GM21367 (cell line): ENCODE results near the gene DUOX1.
"Not testable (repeated sequence)": the region's sequence is repeated elsewhere in the genome, so short reads cannot be mapped to it uniquely, and the experiment has no call there.

Source experiments
- ATAC-seq: cut with Tn5 transposase; IDR thresholded peaks from one replicate; pipeline ENCODE4 v1.9.1; 2021; ENCODE audit not compliant: unreplicated experiment

Gene DUOX1

DNA sequence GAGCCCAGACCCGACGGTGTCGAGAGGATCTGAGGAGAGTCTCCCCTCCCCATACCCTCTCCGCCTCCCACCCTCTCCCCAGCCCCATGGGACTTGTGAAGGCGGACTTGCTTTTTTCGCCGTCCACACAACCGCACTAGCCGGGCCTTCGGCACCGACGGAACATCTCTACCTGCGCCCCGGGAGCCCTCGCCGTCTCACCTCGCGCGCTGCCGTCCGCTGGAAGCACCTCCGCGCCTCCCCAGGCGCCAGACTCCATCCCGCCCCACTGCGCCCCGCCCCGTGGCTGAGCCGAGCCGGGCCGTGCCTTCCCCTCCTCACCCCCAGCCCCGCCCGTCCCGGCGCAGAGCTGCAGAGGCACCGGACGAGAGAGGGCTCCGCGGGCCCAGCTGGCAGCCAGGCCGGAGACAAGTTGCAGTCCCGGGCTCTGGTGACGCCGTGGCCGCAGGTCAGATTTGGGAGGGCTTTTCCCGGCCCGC is at the start of gene DUOX1, which contains the start of gene DUOXA1:
Gene DUOX1 (plus strand): TSS at position 344 of the 479 bp plus-strand sequence. CDS start 1,973 bp downstream, outside the sequence.
Gene DUOXA1 (minus strand): TSS at position 229 of the 479 bp plus-strand sequence. CDS start 6,865 bp downstream, outside the sequence.
- ATAC-seq = no peak

DNA sequence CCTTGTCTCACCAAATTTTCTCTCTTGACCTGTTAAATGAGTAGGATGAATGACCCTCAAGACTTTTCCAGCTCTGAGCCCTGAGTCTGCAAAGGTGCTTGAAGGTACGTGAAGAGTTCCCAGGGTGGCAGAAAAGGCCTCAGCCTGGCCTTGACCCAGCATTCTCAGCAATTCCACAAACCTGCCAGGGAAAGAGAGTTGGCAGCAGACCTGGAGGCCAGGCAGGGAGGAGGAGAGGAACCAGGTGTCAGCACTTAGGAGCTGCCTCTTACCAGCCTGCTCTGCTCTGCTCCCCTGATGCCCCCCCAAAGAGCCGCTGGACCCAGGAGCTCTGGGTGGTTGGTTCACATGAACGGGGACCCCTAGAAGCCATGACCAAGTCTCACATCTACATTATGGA is 49.2 kb upstream of the DUOX1 start:
- ATAC-seq = not testable (repeated sequence)

DNA sequence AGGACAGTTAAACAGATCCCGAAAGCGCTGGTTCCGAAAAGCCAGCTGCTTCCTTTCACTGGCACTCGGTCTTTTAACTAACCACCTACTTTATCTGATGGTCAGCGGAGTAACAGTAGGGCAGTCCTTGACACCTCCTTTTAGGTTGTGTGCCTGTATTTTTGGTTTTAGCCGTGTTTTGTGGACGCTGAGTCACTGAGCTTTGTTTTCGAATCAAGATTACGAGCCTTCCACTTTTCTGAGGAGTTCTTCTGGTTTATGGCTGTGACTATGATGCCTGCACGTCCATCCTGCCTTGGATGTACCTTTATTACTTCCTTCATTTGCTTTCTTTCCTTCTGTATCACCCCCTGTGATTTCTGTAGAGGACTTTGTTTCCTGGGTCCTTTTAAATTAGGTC is 47.4 kb upstream of the DUOX1 start:
- not testable (repeated sequence) for ATAC-seq

DNA sequence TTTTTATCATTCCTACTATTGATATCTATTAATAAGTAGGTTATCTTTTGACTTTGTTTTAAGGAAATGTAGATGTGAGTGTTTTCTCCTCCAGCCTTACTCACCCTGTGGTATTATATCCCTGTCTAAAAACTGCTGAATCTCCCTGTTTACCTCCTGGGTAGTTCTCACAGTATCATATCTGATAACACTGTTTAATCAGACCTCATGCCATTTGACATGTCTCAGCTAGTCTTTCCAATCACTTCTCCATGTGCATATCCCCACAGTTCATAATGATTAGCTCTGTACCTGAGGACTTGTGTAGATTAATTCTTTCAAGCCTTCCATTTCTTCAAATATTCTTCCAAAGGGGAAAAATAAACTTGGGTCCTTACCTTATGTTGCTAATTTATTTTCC is 46.6 kb upstream of the DUOX1 start:
- ATAC-seq = no peak

DNA sequence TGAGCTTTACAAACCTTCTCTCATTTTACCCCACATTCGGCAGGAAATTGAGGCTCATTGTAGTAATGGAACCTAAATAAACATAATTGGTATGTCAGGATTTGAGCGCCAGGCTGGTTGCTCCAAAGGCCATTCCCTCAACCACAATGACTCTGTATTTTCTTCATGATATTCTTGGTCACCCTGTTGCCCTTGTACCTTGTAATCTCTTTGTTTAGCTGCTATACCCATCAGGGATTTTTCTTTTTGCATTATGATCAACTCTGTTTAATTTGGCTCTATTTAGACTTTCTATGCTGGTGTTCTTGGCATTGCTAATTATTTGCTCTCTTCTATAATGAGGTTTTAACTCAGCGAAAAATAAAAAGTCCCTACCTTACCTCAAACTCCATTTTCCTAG is 45.6 kb upstream of the DUOX1 start:
- ATAC-seq = no peak

DNA sequence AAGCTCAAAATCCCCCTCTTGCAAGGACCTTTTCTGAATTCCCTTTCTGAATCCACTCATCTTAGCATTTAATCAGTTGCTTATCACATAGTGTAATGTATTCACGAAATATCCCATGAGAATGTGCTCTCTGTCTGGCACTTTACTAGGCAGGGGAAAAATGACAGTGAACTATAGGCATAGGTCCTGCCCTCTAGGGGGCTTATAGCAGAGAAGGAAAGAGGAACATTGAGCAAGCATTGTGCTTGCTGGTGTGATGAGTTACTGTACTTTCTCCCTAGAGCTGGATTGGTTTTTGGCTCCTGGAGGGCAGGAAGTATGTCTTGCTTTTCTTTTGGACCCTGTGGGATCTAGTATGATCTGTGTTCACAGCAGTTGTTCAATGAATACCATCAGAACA is 42.3 kb upstream of the DUOX1 start:
- ATAC-seq = no peak

DNA sequence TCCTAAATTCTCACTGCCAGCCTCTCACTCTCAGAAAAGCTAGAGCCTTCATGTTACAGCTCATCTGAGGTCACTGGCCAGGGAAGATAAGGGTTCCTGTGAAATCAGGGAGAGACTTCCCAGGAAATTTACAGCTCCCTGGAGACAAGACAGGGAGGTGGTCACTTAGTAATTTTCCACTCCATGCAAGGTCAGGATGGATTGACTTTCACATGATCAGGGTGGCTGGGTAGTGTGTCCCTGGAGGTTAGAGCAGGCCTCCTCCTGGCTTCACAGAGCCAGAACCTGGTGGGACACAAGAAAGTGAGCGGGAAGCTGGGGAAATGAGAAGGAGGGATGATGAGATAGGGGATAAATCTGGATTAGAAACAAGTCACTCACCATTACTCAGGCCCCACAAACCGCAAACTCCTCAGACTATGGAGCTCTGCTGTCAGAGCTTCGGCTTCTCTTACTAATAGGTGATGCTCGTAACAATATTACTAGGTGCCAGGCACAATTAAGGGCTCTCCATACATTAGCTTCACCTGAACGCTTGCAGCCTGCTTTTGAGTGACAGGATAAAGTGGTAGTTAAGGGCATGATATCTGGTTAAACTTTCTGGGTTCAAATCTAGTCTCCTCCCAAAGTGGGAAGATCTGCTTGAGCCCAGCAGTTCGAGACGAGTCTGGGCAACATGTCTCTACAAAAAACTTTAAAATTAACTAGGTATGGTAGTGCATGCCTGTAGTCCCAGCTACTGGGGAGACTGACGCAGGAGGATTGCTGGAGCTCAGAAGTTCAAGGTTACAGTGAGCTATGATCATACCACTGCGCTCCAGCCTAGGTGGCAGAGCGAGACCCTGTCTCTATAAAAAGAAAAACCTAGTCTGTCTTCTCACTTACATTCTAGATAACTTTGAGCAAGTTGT is 40.7 kb upstream of the DUOX1 start:
- ATAC-seq = no peak

DNA sequence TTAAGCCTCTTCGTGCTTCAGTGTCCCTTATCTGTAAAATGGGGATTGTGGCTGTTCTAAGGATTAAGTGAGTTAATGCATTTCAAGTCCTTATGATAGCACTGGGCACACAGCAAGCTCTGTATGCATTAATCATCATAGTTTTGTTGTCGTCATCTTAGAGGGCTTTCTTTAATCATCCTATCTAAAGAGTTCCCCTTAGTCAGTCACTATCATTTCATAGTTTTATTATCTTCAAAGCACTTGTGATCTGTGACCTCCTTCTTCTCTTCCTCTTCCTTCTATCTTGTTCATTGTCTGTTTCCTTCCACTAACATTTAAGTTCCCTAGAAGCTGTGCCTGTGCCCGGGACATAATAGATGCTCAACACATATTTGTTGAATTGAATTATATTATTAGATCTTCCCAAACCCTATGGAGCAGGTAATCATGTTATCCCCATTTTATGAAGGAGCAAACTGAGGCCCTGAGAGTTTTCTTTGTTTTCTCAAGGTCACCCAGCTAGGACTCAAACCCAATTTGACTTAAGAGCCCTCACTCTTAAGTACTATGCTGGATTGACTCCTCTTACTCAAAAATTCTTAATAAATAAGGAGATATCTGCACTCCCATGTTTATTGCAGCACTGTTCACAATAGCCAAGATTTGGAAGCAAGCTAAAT is 40.0 kb upstream of the DUOX1 start:
- no peak for ATAC-seq

DNA sequence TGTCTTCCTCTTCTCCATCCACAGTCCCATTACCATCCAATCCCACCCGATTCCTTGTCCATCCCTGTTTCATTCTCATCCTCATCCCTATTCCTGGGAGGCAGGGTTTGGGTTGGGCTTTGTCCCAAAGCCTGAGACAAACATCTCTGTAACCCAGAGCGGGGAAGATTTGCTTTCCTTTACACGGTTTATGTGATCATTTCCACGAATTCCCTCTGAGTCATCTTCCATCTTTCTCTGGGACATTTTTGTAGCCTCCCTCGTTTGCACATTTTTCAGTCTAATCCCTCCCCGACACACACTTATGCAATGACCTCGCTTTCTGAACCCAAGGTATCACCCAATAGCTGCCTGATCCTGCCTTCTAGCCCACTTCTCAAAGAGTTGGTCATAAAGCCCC is 38.6 kb upstream of the DUOX1 start:
- ATAC-seq = no peak

DNA sequence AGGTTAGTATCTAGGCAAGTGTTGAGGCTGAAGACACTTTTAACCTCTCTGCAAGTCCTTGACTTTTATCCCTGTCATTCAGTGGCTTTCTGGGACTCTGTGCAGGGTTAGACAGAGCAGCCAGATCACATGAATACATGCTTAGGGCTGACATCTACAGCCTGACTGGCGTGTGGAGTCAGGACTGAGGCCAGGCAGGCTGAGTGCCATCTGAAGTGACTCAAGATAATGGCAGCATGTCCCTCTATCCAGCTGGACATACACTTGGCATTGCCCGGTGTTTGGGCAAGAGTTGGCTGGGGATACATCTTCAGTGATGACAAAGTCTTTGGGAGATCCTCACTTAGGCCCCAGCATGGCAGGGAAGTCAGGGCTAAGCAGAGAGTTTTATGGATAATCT is 38.2 kb upstream of the DUOX1 start:
- no peak for ATAC-seq

DNA sequence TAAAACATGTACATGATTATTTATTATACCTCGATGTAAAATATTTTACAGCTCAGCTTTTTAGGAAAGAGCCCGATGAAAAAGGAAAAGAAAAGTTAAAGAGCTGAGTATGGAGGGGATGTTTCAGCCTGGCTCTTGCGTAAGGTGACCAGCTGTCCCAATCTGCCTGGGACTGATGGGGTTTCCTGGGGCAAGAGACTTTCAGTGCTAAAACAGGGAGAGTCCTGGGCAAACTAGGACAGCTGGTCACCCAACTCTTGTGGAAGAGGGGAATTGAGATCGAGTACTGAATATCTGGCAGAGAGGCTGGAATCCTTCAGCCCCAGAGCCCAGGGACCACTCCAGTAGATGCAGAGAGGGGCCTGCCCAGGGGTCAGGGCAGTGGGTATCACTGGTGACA is 36.8 kb upstream of the DUOX1 start:
- ATAC-seq = no peak

DNA sequence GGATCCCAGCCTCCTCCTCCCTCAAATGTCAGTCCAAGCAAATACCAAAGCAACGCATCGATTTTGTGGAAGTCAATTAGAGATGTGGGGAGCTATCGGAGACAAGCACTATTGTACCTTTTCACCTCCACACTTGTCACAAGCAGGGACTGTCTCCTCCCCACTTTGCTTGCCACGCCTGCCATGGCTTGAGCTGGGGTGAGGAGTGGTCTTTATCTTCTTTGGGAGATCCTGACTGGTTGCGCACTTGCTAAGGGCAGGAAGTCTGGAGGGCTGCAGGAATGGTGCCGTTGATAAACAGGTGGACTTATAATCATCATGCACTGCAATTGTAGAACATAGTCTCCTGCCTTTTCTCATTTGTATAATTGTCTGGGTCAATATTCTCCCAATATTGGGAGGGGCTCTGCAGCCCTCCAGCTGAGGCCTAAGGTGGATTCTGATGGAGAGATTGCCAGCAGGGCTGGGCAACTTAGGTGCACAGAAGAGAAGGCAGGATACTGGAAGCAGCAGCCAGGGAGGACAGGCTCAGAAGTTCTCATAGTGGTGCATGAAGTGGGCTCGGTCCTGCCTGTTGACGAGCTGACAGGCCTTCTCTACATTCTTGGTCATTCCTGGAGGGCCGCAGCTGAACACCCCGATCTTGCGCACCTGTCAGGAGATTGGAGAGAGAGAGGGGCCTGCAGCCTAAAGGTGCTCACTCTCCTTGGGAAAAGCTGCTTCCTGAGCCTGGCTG is 36.0 kb upstream of the DUOX1 start:
- ATAC-seq = no peak

DNA sequence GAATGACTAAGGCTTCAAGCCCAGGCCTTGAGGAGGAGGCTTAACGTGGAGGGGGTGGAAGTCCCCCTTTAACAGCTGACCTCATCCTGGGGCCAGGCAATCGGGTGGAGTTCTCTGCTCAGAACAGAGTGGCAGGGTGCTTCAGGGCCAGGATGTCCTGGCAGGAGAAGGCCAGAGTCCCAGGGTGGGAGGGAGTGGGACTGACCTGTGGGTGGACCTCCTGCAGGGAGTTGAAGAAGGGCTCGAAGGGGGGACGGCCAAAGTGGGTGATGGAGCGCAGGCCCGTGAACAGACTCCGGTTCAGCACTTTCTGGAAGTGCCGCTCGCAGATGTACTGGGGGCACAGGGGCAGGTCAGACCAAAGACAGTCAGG is 35.5 kb upstream of the DUOX1 start:
- no peak for ATAC-seq

DNA sequence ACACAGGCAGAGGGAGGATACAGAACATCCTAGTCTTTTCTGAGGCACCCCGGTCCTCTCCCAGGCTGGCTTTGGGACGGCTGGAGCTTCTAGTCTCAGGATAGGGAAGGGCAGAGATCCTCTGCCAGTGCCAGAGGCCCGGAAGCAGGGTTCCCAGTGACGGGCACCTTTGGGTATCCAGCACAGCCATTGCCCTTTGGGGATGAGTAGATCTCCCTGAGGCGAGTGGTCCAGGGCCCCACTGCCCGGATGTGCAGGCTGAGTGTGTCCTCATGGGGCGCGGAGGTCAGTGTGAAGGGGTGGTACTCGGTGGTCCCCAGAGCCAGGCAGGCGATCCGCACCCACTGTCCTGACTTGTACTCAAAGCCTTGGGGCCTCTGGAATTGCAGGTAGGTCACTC is 34.1 kb upstream of the DUOX1 start:
- ATAC-seq = no peak

DNA sequence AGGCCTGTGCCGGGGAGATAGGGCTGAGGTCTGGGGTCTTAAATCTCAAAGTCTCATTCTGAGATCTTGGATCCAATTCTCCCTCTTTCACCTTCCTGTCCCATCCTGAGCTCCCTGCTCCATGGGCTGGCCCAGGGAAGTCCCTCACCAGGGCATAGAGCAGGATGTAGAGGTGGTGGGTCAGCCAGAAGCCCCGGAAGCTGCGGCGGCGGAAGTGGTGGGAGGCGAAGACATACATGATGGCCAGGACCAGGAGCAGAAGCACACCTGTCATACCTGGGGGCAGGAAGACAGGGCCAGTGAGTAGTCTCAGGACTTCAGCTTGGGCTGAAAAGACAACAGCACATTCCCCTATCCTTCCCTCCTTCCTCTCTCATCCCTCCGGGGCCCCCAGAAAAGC is 32.3 kb upstream of the DUOX1 start:
- no peak for ATAC-seq

DNA sequence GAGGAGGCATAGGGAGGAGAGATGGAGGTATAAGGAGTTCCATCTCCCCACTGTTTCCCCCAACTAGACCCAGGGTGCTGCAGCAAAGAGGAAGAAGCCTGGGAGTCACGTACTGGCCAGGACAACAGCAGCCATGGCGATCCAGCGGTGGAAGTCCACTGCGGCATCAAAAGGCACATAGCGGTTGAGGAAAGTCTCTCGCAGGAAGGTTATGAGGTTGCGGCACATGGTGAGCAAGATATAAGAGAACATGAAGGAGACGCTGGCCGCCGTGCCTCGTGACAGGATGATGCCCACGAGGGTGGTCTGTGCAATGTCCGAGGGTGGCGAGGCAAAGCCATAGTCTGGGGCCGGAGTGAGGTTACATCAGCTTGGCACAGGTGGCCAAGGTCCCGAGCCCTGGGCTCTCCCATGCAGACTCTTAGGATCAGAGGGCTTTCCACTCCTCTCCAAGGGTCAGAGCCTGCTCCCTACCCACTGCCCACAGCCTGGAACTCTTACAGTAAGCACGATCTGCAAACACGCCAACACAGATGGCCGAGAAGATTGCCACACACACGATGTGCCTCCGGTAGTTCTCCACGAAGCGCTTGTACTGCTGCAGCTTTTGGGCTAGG is 30.1 kb upstream of the DUOX1 start:
- no peak for ATAC-seq

DNA sequence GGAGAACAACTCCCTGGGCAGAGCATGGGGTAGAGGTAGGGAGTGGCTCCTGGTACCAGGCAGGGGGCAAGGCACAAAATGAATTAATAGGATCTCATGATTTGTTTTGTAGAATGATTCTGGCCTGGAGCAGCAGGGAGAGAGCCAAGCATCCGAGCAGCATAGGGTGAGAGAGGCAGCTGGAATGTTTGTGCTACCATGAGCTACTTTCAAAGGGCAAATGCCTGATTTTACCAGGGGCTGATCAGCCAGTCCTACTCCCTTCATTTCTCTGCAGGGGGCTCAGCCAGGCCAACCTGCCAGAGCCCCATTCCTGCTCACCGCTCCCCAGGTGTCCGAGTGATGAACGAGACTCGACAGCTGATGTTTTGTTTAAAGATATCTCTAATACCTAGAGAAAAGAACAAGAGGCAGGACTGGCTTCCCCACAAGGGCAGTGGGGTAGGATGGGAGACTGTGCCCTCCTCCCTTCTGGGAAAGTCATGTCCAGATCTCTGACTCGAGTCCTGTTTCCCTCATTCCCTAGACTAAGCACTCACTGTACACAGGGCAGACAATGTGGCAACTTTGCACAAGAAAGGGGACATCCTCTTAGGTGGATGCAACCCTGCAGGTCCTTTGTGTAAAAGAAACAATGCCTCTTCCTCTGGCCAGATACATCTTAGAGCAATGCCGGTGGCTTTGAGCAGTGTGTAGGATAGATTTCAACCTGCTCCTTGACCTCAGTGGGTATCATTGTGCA is 28.7 kb upstream of the DUOX1 start:
- ATAC-seq = no peak

DNA sequence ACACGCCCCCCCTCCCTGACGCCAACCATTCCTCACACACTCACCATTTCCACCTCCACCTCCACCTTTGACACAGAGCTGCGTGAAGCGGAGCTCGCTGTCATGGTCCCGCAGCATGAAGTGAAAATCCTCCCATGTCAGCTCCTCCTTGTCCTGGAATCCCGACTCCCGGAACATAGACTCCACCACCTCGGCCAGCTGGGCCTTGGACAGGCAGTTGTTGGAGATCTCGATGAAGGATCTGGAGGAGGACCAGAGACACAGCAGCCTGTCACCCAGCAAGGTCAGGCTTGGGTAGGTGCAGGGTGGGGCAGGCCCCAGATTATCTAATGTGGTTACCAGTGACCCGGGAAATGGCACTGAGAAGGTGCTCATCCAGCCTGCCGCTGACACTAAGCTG is 28.0 kb upstream of the DUOX1 start:
- ATAC-seq = no peak

DNA sequence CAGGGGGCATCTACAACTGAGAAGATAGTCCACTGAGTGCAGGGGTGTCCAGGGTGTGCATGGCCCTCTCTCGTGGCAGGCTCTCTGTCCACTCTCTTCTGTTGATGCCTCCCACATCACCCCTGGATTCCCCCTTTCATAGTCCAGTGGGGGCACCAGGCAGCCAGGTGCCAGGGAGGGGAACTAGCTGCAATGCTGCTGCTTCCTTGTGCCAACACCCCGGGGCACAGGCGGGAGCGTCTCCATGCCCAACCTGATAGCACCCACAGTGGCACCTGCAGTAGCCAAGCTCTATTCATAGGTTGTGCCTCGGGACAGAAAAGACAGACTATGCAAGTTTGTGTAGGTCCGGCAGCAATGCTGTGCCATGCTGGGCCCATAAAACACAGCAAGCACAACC is 27.6 kb upstream of the DUOX1 start:
- no peak for ATAC-seq

DNA sequence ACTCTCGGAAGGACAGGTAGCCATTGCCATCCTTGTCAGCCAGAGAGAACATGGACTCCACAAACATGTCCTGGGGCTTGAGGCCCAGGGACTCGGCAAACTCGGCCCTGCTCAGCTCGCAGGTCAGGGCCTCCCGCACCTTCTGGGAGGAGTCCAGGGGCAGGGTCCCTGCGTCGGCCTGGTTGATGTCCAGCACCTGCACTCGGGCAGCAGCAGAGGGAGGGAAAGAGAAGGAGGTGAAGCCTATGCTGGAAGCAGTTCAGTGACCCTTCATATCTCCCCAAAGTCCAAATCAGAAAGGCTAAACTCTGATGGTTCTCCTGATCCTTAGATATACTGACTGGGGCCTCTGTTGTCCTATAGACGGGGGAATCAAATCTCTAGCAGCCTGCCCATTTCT is 25.6 kb upstream of the DUOX1 start:
- not testable (repeated sequence) for ATAC-seq
